ENCODE measurements around the gene NAT9.

NAT9 gene

GRCh38 chr17:74805591-74805991, 29.4 kb upstream of the NAT9 start:
- DNase-seq (ENCODE audit: low spot score), result no peak

GRCh38 chr17:74804683-74805082, 28.5 kb upstream of the NAT9 start:
- DNase-seq (ENCODE audit: low spot score), result no peak

GRCh38 chr17:74803971-74804370, 27.8 kb upstream of the NAT9 start:
- no peak for DNase-seq (ENCODE audit: low spot score)

- no peak for DNase-seq (ENCODE audit: low spot score)
Measured at GRCh38 chr17:74803388-74803930, 27.3 kb upstream of the NAT9 start.

- DNase-seq (ENCODE audit: low spot score), result no peak
Measured at GRCh38 chr17:74801896-74802295, 25.8 kb upstream of the NAT9 start.

- DNase-seq (ENCODE audit: low spot score), result no peak
Measured at GRCh38 chr17:74800531-74800930, 24.4 kb upstream of the NAT9 start.

GRCh38 chr17:74799097-74799496, 23.0 kb upstream of the NAT9 start:
- no peak for DNase-seq (ENCODE audit: low spot score)

- no peak for DNase-seq (ENCODE audit: low spot score)
Measured at GRCh38 chr17:74798239-74798707, 22.1 kb upstream of the NAT9 start.

- no peak for DNase-seq (ENCODE audit: low spot score)
Measured at GRCh38 chr17:74797824-74798223, 21.7 kb upstream of the NAT9 start.

- DNase-seq (ENCODE audit: low spot score), result no peak
Measured at GRCh38 chr17:74796866-74797265, 20.7 kb upstream of the NAT9 start.

GRCh38 chr17:74796211-74796610, 20.1 kb upstream of the NAT9 start:
- no peak for DNase-seq (ENCODE audit: low spot score)

GRCh38 chr17:74795327-74796020, 19.3 kb upstream of the NAT9 start:
- no peak for DNase-seq (ENCODE audit: low spot score)

GRCh38 chr17:74792586-74793105, 16.5 kb upstream of the NAT9 start:
- no peak for DNase-seq (ENCODE audit: low spot score)

- DNase-seq (ENCODE audit: low spot score), result no peak
Measured at GRCh38 chr17:74790161-74791058, 14.3 kb upstream of the NAT9 start.

GRCh38 chr17:74786431-74787055, 10.4 kb upstream of the NAT9 start:
- DNase-seq (ENCODE audit: low spot score), result no peak

- no peak for DNase-seq (ENCODE audit: low spot score)
Measured at GRCh38 chr17:74785981-74786360, 9.8 kb upstream of the NAT9 start.

GRCh38 chr17:74785096-74785980, 9.2 kb upstream of the NAT9 start:
- no peak for DNase-seq (ENCODE audit: low spot score)

- no peak for DNase-seq (ENCODE audit: low spot score)
Measured at GRCh38 chr17:74784125-74784810, 8.1 kb upstream of the NAT9 start.

- DNase-seq (ENCODE audit: low spot score), result no peak
Measured at GRCh38 chr17:74782571-74782970, 6.4 kb upstream of the NAT9 start.

- DNase-seq (ENCODE audit: low spot score), result peak; percentile 72
Measured at GRCh38 chr17:74780443-74781238, 4.5 kb upstream of the NAT9 start.

Measured in iPS-NIHi11 (cell line).